DND-41 (cell line): ENCODE data around the gene IFNA1.

Experiments used
- CTCF ChIP-seq: IDR thresholded peaks from 2 replicates; pipeline ENCODE4 v1.5.1; 2012; ENCODE audit warnings: borderline replicate concordance, low read length, moderate library complexity, mild to moderate bottlenecking; ENCODE audit not compliant: poor library complexity, severe bottlenecking; ENCODE audit errors: extremely low read depth
- EZH2 ChIP-seq: IDR thresholded peaks from 3 replicates; pipeline ENCODE4 v1.6.1; 2012; ENCODE audit warnings: borderline replicate concordance, low read depth, mild to moderate bottlenecking, moderate library complexity, low read length, inconsistent platforms; ENCODE audit not compliant: severe bottlenecking

GRCh38 chr9:21434202-21435014, 5.8 kb upstream of the IFNA1 start:
- TF ChIP-seq CTCF = peak; percentile 35
- no peak for TF ChIP-seq EZH2
